Measurements from ENCODE around the gene BMP2K. TPM values are rescaled to one million over a fixed set of nuclear protein-coding genes. Genes with fewer than 3 reads are reported as not detected.

Gene BMP2K
- total RNA-seq, 1 donor from 2014 or later = 23.5 TPM

- Mint-ChIP-seq H3K27me3 (ENCODE audit: insufficient read depth) (no peaks in the 10 kb centered on the region), H3K4me1 (ENCODE audit: low read depth) (peaks cover 31% of the 10 kb centered on the region), H3K36me3 (ENCODE audit: low read depth) (no peaks in the 10 kb centered on the region), H3K4me3 (no peak overlapping the region), H3K27ac (no peak overlapping the region), H3K9me3 (no peaks in the 10 kb centered on the region)
- no peak for DNase-seq (ENCODE audit: low spot score)
- intact Hi-C loops (cut with micrococcal nuclease) = no loop called here
Measured at GRCh38 chr4:78768452-78769180, 7.5 kb upstream of the BMP2K start.

GRCh38 chr4:78770091-78770642 is 6.0 kb upstream of the BMP2K start:
- no peak overlapping the region for H3K4me3 Mint-ChIP-seq
- peaks cover 42% of the 10 kb centered on the region for H3K4me1 Mint-ChIP-seq (ENCODE audit: low read depth)
- H3K9me3 Mint-ChIP-seq = no peaks in the 10 kb centered on the region
- H3K27me3 Mint-ChIP-seq (ENCODE audit: insufficient read depth) = no peaks in the 10 kb centered on the region
- no peak for DNase-seq (ENCODE audit: low spot score)
- no peaks in the 10 kb centered on the region for H3K36me3 Mint-ChIP-seq (ENCODE audit: low read depth)
- intact Hi-C loops (cut with micrococcal nuclease) = loop anchor here (10.0 kb wide), 3 partner anchors 815 to 1415 kb away; partner anchors contain the start of gene ANTXR2
- no peak overlapping the region for H3K27ac Mint-ChIP-seq

- no peak overlapping the region for H3K27ac Mint-ChIP-seq
- intact Hi-C loops (cut with micrococcal nuclease) = loop anchor here (10.0 kb wide), 3 partner anchors 818 to 1412 kb away; partner anchors contain the start of gene ANTXR2
- no peak overlapping the region for H3K4me3 Mint-ChIP-seq
- no peaks in the 10 kb centered on the region for H3K9me3 Mint-ChIP-seq
- DNase-seq (ENCODE audit: low spot score) = no peak
- H3K36me3 Mint-ChIP-seq (ENCODE audit: low read depth) = peaks cover 1% of the 10 kb centered on the region
- H3K4me1 Mint-ChIP-seq (ENCODE audit: low read depth) = peaks cover 49% of the 10 kb centered on the region
- H3K27me3 Mint-ChIP-seq (ENCODE audit: insufficient read depth) = no peaks in the 10 kb centered on the region
Measured at GRCh38 chr4:78772526-78773091, 3.5 kb upstream of the BMP2K start.

- no peaks in the 10 kb centered on the region for H3K27me3 Mint-ChIP-seq (ENCODE audit: insufficient read depth)
- H3K4me3 Mint-ChIP-seq = peak overlapping the region; percentile 95
- DNase-seq (ENCODE audit: low spot score) = no peak
- intact Hi-C loops (cut with micrococcal nuclease) = loop anchor here (1.0 to 10.0 kb wide), 7 partner anchors 54 to 1698 kb away; partner anchors contain the start of genes ANTXR2 and MRPL1
- H3K36me3 Mint-ChIP-seq (ENCODE audit: low read depth) = peaks cover 3% of the 10 kb centered on the region
- peaks cover 42% of the 10 kb centered on the region for H3K4me1 Mint-ChIP-seq (ENCODE audit: low read depth)
- peak overlapping the region; percentile 96 for H3K27ac Mint-ChIP-seq
- H3K9me3 Mint-ChIP-seq = no peaks in the 10 kb centered on the region
Measured at GRCh38 chr4:78774417-78774816, 1.7 kb upstream of the BMP2K start.

GRCh38 chr4:78775303-78776078 is 659 bp upstream of the BMP2K start:
- Mint-ChIP-seq H3K27ac (peak overlapping the region; percentile 96), H3K36me3 (ENCODE audit: low read depth) (peaks cover 3% of the 10 kb centered on the region), H3K4me1 (ENCODE audit: low read depth) (peaks cover 38% of the 10 kb centered on the region), H3K27me3 (ENCODE audit: insufficient read depth) (no peaks in the 10 kb centered on the region), H3K4me3 (peak overlapping the region; percentile 95), H3K9me3 (no peaks in the 10 kb centered on the region)
- intact Hi-C loops (cut with micrococcal nuclease) = loop anchor here (1.0 to 10.0 kb wide), 12 partner anchors 55 to 1699 kb away; partner anchors contain the start of genes ANTXR2, CNOT6L, MRPL1 and PAQR3
- peak; percentile 86 for DNase-seq (ENCODE audit: low spot score)

- H3K9me3 Mint-ChIP-seq = no peaks in the 10 kb centered on the region
- H3K4me3 Mint-ChIP-seq = peak overlapping the region; percentile 97
- H3K36me3 Mint-ChIP-seq (ENCODE audit: low read depth) = peaks cover 3% of the 10 kb centered on the region
- H3K4me1 Mint-ChIP-seq (ENCODE audit: low read depth) = peaks cover 38% of the 10 kb centered on the region
- H3K27me3 Mint-ChIP-seq (ENCODE audit: insufficient read depth) = no peaks in the 10 kb centered on the region
- intact Hi-C loops (cut with micrococcal nuclease) = loop anchor here (1.0 to 10.0 kb wide), 9 partner anchors 70 to 1408 kb away; partner anchors contain the start of genes ANTXR2, CNOT6L and PAQR3
- H3K27ac Mint-ChIP-seq = peak overlapping the region; percentile 95
- DNase-seq (ENCODE audit: low spot score) = peak; percentile 22
Measured at GRCh38 chr4:78776729-78777575, 802 bp downstream of the BMP2K start.

GRCh38 chr4:78777576-78777940 is 1.4 kb downstream of the BMP2K start:
- intact Hi-C loops (cut with micrococcal nuclease) = loop anchor here (1.0 to 10.0 kb wide), 7 partner anchors 70 to 1407 kb away; partner anchors contain the start of genes ANTXR2 and CNOT6L
- Mint-ChIP-seq H3K27me3 (ENCODE audit: insufficient read depth) (no peaks in the 10 kb centered on the region), H3K4me1 (ENCODE audit: low read depth) (peaks cover 36% of the 10 kb centered on the region), H3K4me3 (peak overlapping the region; percentile 97), H3K36me3 (ENCODE audit: low read depth) (peaks cover 3% of the 10 kb centered on the region), H3K9me3 (no peaks in the 10 kb centered on the region), H3K27ac (peak overlapping the region; percentile 95)
- DNase-seq (ENCODE audit: low spot score) = no peak

- intact Hi-C loops (cut with micrococcal nuclease) = loop anchor here (5.0 to 10.0 kb wide), 5 partner anchors 69 to 1406 kb away; partner anchors contain the start of genes ANTXR2 and CNOT6L
- H3K4me1 Mint-ChIP-seq (ENCODE audit: low read depth) = peaks cover 26% of the 10 kb centered on the region
- no peak overlapping the region for H3K27ac Mint-ChIP-seq
- H3K36me3 Mint-ChIP-seq (ENCODE audit: low read depth) = peaks cover 3% of the 10 kb centered on the region
- H3K4me3 Mint-ChIP-seq = no peak overlapping the region
- H3K9me3 Mint-ChIP-seq = no peaks in the 10 kb centered on the region
- no peak for DNase-seq (ENCODE audit: low spot score)
- no peaks in the 10 kb centered on the region for H3K27me3 Mint-ChIP-seq (ENCODE audit: insufficient read depth)
Measured at GRCh38 chr4:78778530-78778929, 2.4 kb downstream of the BMP2K start.

- H3K4me1 Mint-ChIP-seq (ENCODE audit: low read depth) = peaks cover 28% of the 10 kb centered on the region
- H3K4me3 Mint-ChIP-seq = no peak overlapping the region
- H3K27me3 Mint-ChIP-seq (ENCODE audit: insufficient read depth) = no peaks in the 10 kb centered on the region
- no peak overlapping the region for H3K27ac Mint-ChIP-seq
- intact Hi-C loops (cut with micrococcal nuclease) = loop anchor here (5.0 to 10.0 kb wide), 5 partner anchors 68 to 1406 kb away; partner anchors contain the start of genes ANTXR2 and CNOT6L
- no peak for DNase-seq (ENCODE audit: low spot score)
- no peaks in the 10 kb centered on the region for H3K9me3 Mint-ChIP-seq
- peaks cover 6% of the 10 kb centered on the region for H3K36me3 Mint-ChIP-seq (ENCODE audit: low read depth)
Measured at GRCh38 chr4:78779280-78779679, 3.1 kb downstream of the BMP2K start.

- Mint-ChIP-seq H3K36me3 (ENCODE audit: low read depth) (peaks cover 11% of the 10 kb centered on the region), H3K27ac (no peak overlapping the region), H3K4me1 (ENCODE audit: low read depth) (peaks cover 24% of the 10 kb centered on the region), H3K9me3 (no peaks in the 10 kb centered on the region), H3K4me3 (no peak overlapping the region), H3K27me3 (ENCODE audit: insufficient read depth) (no peaks in the 10 kb centered on the region)
- intact Hi-C loops (cut with micrococcal nuclease) = no loop called here
- DNase-seq (ENCODE audit: low spot score) = no peak
Measured at GRCh38 chr4:78780093-78780492, 3.9 kb downstream of the BMP2K start.

GRCh38 chr4:78781139-78781538 is 5.0 kb downstream of the BMP2K start:
- H3K27ac Mint-ChIP-seq = no peak overlapping the region
- no peaks in the 10 kb centered on the region for H3K27me3 Mint-ChIP-seq (ENCODE audit: insufficient read depth)
- intact Hi-C loops (cut with micrococcal nuclease) = no loop called here
- H3K36me3 Mint-ChIP-seq (ENCODE audit: low read depth) = peaks cover 16% of the 10 kb centered on the region
- no peak for DNase-seq (ENCODE audit: low spot score)
- no peaks in the 10 kb centered on the region for H3K9me3 Mint-ChIP-seq
- H3K4me1 Mint-ChIP-seq (ENCODE audit: low read depth) = peaks cover 21% of the 10 kb centered on the region
- no peak overlapping the region for H3K4me3 Mint-ChIP-seq

GRCh38 chr4:78781924-78782323 is 5.8 kb downstream of the BMP2K start:
- Mint-ChIP-seq H3K4me1 (ENCODE audit: low read depth) (peaks cover 19% of the 10 kb centered on the region), H3K27me3 (ENCODE audit: insufficient read depth) (no peaks in the 10 kb centered on the region), H3K9me3 (no peaks in the 10 kb centered on the region), H3K4me3 (no peak overlapping the region), H3K27ac (no peak overlapping the region), H3K36me3 (ENCODE audit: low read depth) (peaks cover 19% of the 10 kb centered on the region)
- intact Hi-C loops (cut with micrococcal nuclease) = no loop called here
- no peak for DNase-seq (ENCODE audit: low spot score)

Measured in activated T-helper 1 cell treated with anti-CD3 and anti-CD28 coated beads, Interleukin-12 subunit alpha, Interleukin-12 subunit beta, Interleukin-2, Interleukin-4 antibody, amounts not matched to agents 30 ng/mL and 10 ng/mL and 1 ng/mL, durations not matched to agents 14 hours and 24 hours and 36 hours (primary cell).